IPS-15b (cell line): Measurements from ENCODE around the gene SLC16A6.
"Not testable (repeated sequence)": the region's sequence is repeated elsewhere in the genome, so short reads cannot be mapped to it uniquely, and the experiment has no call there.

Source experiments
- H3K27me3 ChIP-seq: one replicate; pipeline ENCODE4 v1.6.1; 2013; ENCODE audit warnings: low read length; ENCODE audit not compliant: control insufficient read depth, insufficient read depth
- H3K36me3 ChIP-seq: one replicate; pipeline ENCODE4 v1.6.1; 2013; ENCODE audit warnings: low read length; ENCODE audit not compliant: control insufficient read depth, insufficient read depth
- H3K4me1 ChIP-seq: one replicate; pipeline ENCODE4 v1.6.1; 2013; ENCODE audit warnings: mild to moderate bottlenecking, low read length; ENCODE audit not compliant: control insufficient read depth, insufficient read depth
- H3K4me3 ChIP-seq: one replicate; pipeline ENCODE4 v1.5.1; 2013; ENCODE audit warnings: low read depth, low read length
- H3K9ac ChIP-seq: one replicate; pipeline ENCODE4 v1.6.1; 2013; ENCODE audit warnings: low read depth, mild to moderate bottlenecking, low read length
- H3K9me3 ChIP-seq: one replicate; pipeline ENCODE4 v1.6.1; 2013; ENCODE audit warnings: mild to moderate bottlenecking, low read length; ENCODE audit not compliant: control insufficient read depth, insufficient read depth

Gene SLC16A6

GRCh38 chr17:68253426-68253825 lies 37.5 kb downstream of the SLC16A6 start:
- H3K27me3 ChIP-seq, H3K4me3 ChIP-seq, H3K4me1 ChIP-seq, H3K9ac ChIP-seq, H3K9me3 ChIP-seq: not testable (repeated sequence)
- H3K36me3 ChIP-seq = peaks cover 10% of the 10 kb centered on the region

DNA sequence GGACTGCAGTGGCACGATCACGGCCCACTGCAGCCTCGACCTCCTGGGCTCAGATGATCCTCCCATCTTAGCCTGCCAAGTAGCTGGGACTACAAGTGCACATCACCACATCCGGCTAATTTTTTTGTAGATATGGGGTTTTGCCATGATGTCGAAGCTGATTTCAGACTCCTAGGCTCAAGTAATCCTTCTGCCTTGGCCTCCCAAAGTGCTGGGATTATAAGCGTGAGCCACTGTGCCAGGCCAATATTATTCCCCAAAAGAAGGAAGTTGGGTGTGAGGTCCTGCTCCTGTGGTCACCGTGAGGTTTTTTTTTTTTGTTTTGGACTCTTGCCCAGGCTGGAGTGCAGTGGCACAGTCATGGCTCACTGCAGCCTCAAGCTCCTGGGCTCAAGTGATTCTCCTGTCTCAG lies 41.6 kb downstream of the SLC16A6 start:
- Histone ChIP-seq H3K9ac (no peak overlapping the region), H3K4me3 (no peak overlapping the region), H3K4me1 (no peaks in the 10 kb centered on the region), H3K27me3 (no peaks in the 10 kb centered on the region), H3K36me3 (no peaks in the 10 kb centered on the region), H3K9me3 (no peaks in the 10 kb centered on the region)

DNA sequence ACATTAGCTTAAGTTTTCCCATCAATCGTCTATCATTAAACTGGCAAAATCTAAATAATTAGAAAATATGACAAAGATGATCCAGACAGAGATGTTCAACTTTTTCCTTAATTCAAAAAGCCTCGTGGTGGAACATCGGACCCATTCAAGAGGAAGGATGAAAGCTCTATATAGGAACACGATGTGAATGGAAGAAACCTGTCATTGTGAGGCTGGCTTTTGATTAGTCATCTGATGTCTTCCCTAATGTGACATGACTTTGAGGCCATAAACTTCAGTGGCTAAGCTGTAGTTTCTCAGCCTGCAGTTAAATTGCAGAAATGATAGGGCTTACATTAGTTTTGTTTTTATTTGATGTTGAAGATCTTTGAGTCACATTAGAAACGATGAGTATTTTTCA lies 42.0 kb downstream of the SLC16A6 start:
- no peaks in the 10 kb centered on the region for H3K9me3 ChIP-seq
- peak overlapping the region; percentile 97 for H3K4me3 ChIP-seq
- no peaks in the 10 kb centered on the region for H3K27me3 ChIP-seq
- H3K9ac ChIP-seq = no peak overlapping the region
- no peaks in the 10 kb centered on the region for H3K36me3 ChIP-seq
- H3K4me1 ChIP-seq = no peaks in the 10 kb centered on the region

GRCh38 chr17:68248199-68248825 lies 42.6 kb downstream of the SLC16A6 start:
- no peaks in the 10 kb centered on the region for H3K27me3 ChIP-seq
- H3K36me3 ChIP-seq = no peaks in the 10 kb centered on the region
- H3K9me3 ChIP-seq = no peaks in the 10 kb centered on the region
- peak overlapping the region; percentile 70 for H3K9ac ChIP-seq
- peak overlapping the region; percentile 97 for H3K4me3 ChIP-seq
- H3K4me1 ChIP-seq = no peaks in the 10 kb centered on the region

DNA sequence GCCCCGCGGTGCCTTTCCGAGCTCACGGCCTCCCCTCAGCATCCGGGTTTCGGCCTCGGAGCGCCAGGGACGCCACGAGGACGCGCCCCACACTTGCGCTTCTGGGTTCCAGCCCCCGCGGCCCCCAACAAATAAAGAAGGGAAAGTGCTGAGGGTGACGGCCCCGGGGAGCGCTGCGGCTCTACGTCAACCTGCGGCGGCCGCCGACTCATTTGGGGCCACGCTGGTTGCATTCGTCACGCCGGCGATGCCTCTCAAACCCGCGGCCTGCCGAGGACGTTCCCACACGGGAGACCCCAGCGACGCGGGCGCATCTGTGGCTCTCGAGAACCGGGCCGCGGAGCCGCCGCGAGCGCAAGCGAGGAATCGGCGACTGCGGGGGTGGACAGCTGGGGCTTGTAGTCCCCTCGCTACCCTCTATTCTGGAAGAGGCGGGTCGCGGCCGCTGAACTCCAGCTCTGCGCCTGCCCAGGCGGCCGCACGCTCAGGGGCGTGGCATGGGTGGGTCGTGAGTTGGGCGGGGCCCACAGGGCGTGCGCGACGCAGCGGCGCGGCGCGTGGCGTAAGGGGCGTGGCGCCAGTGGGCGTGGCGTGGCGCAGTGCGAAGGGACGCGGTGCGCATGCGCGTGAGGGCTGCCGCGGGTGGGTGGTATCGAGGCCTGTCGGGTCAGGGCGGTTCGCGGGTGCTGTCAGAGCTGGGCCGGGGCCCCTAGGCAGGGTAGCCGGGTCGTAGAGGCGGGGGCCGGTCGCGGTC lies 43.3 kb downstream of the SLC16A6 start, which contains the start of gene AMZ2:
TSS of gene AMZ2 (plus strand) at position 599 of the 754 bp plus-strand sequence. CDS start 2,145 bp downstream, outside the sequence.
- H3K36me3 ChIP-seq = no peaks in the 10 kb centered on the region
- H3K4me3 ChIP-seq = peak within 1 kb of the TSS; percentile 97
- no peaks in the 10 kb centered on the region for H3K9me3 ChIP-seq
- no peaks in the 10 kb centered on the region for H3K4me1 ChIP-seq
- H3K27me3 ChIP-seq = no peaks in the 10 kb centered on the region
- peak within 1 kb of the TSS; percentile 70 for H3K9ac ChIP-seq

DNA sequence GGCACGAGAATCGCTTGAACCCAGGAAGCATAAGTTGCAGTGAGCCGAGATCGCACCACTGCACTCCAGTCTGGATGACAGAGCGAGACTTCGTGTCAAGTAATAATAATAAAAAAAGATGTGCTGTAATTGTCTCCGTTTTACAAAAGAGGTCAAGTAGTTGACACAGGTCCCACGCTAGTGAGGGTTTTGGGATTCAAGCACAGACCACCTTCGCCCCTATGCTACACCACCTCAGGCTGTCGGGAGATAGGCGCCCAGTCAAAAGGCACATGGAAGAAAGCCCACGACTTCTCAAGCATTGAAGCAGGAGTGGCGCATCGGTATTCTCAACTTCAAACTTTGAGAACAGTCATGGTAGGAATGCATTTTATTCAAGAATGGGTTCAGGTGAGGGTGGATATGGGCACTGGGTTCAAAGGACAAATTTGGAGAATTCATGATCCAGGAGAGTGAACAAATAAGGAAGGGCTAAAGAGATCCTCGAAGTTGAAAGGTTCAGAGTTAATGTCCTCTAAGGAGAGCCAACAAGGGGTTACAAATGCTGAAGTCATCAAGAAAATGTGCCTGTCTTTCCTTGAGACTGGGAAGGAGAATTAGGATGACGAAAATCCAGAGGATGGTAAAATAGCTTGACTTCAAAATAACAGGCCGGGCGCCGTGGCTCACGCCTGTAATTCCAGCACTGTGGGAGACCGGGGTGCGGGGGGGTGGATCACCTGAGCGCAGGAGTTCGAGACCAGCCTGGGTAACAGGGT lies 44.5 kb downstream of the SLC16A6 start:
- Histone ChIP-seq H3K4me1 (no peaks in the 10 kb centered on the region), H3K9me3 (no peaks in the 10 kb centered on the region), H3K27me3 (no peaks in the 10 kb centered on the region), H3K4me3 (no peak overlapping the region), H3K36me3 (no peaks in the 10 kb centered on the region), H3K9ac (no peak overlapping the region)

- no peak overlapping the region for H3K4me3 ChIP-seq
- no peak overlapping the region for H3K9ac ChIP-seq
- no peaks in the 10 kb centered on the region for H3K36me3 ChIP-seq
- H3K4me1 ChIP-seq = no peaks in the 10 kb centered on the region
- no peaks in the 10 kb centered on the region for H3K9me3 ChIP-seq
- no peaks in the 10 kb centered on the region for H3K27me3 ChIP-seq
These were observed 51.1 kb downstream of the SLC16A6 start for GRCh38 chr17:68239632-68240366.

DNA sequence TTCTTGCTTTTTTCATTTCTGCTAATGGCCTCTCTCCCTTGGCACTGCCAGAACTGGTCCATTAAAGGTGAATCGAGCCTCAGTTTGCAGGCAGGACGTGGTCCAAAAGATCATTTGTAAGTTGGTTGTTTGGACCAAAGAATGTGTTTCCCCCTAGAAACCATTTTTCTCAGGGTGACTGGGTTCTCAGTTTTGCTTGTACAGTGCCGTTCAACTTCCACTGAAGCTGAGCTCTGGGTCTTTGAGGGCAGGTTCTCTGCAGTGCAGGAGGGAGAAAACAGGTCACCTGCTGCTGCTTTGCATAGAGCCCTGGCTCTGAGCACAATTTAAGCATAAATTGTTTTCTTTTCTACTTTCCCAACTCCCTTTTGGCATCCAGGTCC lies 52.1 kb downstream of the SLC16A6 start:
- no peak overlapping the region for H3K9ac ChIP-seq

DNA sequence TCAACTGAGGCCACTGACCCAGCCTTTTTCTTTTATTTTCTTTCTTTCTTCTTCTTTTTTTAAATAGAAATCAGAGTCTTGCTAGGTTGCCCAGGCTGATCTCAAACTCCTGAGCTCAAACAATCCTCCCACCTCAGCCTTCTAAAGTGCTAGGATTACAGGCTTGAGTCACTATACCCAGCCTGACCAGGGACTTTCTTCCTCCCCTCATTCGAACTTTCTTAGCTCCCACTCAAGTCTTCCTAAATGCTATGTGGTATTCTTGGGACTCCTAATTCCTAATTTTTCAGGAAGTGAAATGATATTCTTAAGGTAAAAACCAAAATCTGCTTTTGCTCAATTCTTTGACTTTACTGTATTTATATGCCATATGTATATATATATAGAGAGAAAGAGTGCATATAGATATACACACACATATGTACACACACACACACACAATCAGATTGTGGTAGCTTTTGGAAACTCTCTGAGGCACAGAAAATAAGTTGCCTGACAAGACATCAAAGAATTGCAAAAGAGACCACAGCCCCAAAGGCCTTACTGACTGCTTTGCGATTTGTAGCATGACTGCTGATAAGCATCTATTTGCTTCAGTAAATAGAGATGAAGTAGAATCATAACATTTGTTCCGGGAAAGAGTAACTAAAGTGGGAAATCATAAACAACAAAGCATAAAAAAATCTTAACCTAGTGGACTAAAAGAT lies 52.6 kb downstream of the SLC16A6 start:
- H3K4me1 ChIP-seq = no peaks in the 10 kb centered on the region
- H3K9ac ChIP-seq = no peak overlapping the region
- no peak overlapping the region for H3K4me3 ChIP-seq

More for the DNA sequence above, 52.1 kb downstream of the SLC16A6 start:
- Histone ChIP-seq H3K4me1 (no peaks in the 10 kb centered on the region), H3K4me3 (no peak overlapping the region), H3K27me3 (no peaks in the 10 kb centered on the region), H3K9me3 (no peaks in the 10 kb centered on the region), H3K36me3 (no peaks in the 10 kb centered on the region)

GRCh38 chr17:68237369-68238163 lies 53.4 kb downstream of the SLC16A6 start:
- H3K9me3 ChIP-seq, H3K9ac ChIP-seq, H3K4me3 ChIP-seq, H3K36me3 ChIP-seq, H3K27me3 ChIP-seq, H3K4me1 ChIP-seq: not testable (repeated sequence)

More for the DNA sequence above, 52.6 kb downstream of the SLC16A6 start:
- Histone ChIP-seq H3K36me3 (no peaks in the 10 kb centered on the region), H3K27me3 (no peaks in the 10 kb centered on the region), H3K9me3 (no peaks in the 10 kb centered on the region)
